ENCODE measurements around the gene SDR42E2. TPM values are rescaled to one million over a fixed set of nuclear protein-coding genes. Genes with fewer than 3 reads are reported as not detected.
A peak's percentile ranks its signal among the peaks of the same experiment; 100 is the strongest.

The SDR42E2 gene
- polyA plus RNA-seq, 1 donor from 2014 or later, result not detected

DNA sequence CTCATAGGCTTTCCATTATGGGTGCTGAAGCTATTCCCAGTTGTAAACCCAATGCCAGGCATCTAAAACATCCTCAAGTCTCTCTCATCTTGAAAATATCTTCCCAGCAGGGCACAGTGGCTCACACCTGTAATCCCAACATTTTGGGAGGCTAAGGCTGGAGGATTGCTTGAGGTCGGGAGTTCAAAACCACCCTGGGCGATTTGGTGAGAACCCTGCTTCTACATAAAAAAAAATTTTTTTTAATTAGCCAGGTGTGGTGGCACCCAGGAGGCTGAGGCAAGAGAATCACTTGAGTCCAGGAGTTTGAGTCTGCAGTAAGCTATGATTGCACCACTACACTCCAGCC, 30.7 kb downstream of the SDR42E2 start:
- no peaks in the 10 kb centered on the region for H3K27me3 ChIP-seq (ENCODE audit: insufficient read depth, low read depth, low read length)
- H3K36me3 ChIP-seq (ENCODE audit: insufficient read depth, low read length), result no peaks in the 10 kb centered on the region
- no peak overlapping the region for H3K27ac ChIP-seq (ENCODE audit: low read length)

GRCh38 chr16:22194707-22195444, 32.6 kb downstream of the SDR42E2 start:
- H3K27me3 ChIP-seq (ENCODE audit: insufficient read depth, low read depth, low read length), result no peaks in the 10 kb centered on the region
- H4K20me1 ChIP-seq (ENCODE audit: insufficient read depth), result no peaks in the 10 kb centered on the region
- no peak overlapping the region for H2AFZ ChIP-seq (ENCODE audit: low read depth, low read length)
- H3K4me2 ChIP-seq (ENCODE audit: low read length), result no peak overlapping the region
- H3K9me2 ChIP-seq (ENCODE audit: insufficient read depth, low read length), result no peaks in the 10 kb centered on the region
- no peaks in the 10 kb centered on the region for H3K9me3 ChIP-seq (ENCODE audit: low read length)
- no peak for TF ChIP-seq SMC3 (conservative IDR thresholded peaks at IDR 0.05; ENCODE audit: poor library complexity)
- H3K9ac ChIP-seq (ENCODE audit: low read length), result peak overlapping the region; percentile 59
- H3K79me2 ChIP-seq (replicated peaks; ENCODE audit: insufficient read depth, low read length), result no peaks in the 10 kb centered on the region
- H3K36me3 ChIP-seq (ENCODE audit: insufficient read depth, low read length), result no peaks in the 10 kb centered on the region
- H3F3A ChIP-seq (ENCODE audit: insufficient read depth, low read length, poor library complexity, severe bottlenecking), result no peaks in the 10 kb centered on the region
- no peak overlapping the region for H3K27ac ChIP-seq (ENCODE audit: low read length)
- H3K4me3 ChIP-seq (ENCODE audit: low read length), result peak overlapping the region; percentile 78

More for the DNA sequence above, 30.7 kb downstream of the SDR42E2 start:
- no peaks in the 10 kb centered on the region for H4K20me1 ChIP-seq (ENCODE audit: insufficient read depth)
- H3K9me2 ChIP-seq (ENCODE audit: insufficient read depth, low read length), result no peaks in the 10 kb centered on the region
- no peak overlapping the region for H3K4me3 ChIP-seq (ENCODE audit: low read length)
- no peaks in the 10 kb centered on the region for H3K9me3 ChIP-seq (ENCODE audit: low read length)
- no peaks in the 10 kb centered on the region for H3K79me2 ChIP-seq (replicated peaks; ENCODE audit: insufficient read depth, low read length)
- H3K9ac ChIP-seq (ENCODE audit: low read length), result no peak overlapping the region
- H3K4me2 ChIP-seq (ENCODE audit: low read length), result no peak overlapping the region
- no peak overlapping the region for H2AFZ ChIP-seq (ENCODE audit: low read depth, low read length)
- no peak for TF ChIP-seq TAF1 (IDR thresholded peaks at IDR 0.05; ENCODE audit: low read depth)
- no peak for TF ChIP-seq RAD21 (conservative IDR thresholded peaks at IDR 0.05)
- no peak for TF ChIP-seq MXI1 (conservative IDR thresholded peaks at IDR 0.05; ENCODE audit: poor library complexity, severe bottlenecking)
- TF ChIP-seq POLR2AphosphoS5 (IDR thresholded peaks at IDR 0.05), result no peak
- TF ChIP-seq CTCF (IDR thresholded peaks at IDR 0.05; ENCODE audit: poor library complexity, severe bottlenecking), result no peak
- TF ChIP-seq EP300 (conservative IDR thresholded peaks at IDR 0.05; ENCODE audit: poor library complexity, severe bottlenecking), result no peak
- no peak for TF ChIP-seq SMC3 (conservative IDR thresholded peaks at IDR 0.05; ENCODE audit: poor library complexity)
- no peak for TF ChIP-seq EZH2 (IDR thresholded peaks at IDR 0.05; ENCODE audit: borderline replicate concordance, insufficient read depth, low read length, poor library complexity, severe bottlenecking)
- TF ChIP-seq, protein P1, sequence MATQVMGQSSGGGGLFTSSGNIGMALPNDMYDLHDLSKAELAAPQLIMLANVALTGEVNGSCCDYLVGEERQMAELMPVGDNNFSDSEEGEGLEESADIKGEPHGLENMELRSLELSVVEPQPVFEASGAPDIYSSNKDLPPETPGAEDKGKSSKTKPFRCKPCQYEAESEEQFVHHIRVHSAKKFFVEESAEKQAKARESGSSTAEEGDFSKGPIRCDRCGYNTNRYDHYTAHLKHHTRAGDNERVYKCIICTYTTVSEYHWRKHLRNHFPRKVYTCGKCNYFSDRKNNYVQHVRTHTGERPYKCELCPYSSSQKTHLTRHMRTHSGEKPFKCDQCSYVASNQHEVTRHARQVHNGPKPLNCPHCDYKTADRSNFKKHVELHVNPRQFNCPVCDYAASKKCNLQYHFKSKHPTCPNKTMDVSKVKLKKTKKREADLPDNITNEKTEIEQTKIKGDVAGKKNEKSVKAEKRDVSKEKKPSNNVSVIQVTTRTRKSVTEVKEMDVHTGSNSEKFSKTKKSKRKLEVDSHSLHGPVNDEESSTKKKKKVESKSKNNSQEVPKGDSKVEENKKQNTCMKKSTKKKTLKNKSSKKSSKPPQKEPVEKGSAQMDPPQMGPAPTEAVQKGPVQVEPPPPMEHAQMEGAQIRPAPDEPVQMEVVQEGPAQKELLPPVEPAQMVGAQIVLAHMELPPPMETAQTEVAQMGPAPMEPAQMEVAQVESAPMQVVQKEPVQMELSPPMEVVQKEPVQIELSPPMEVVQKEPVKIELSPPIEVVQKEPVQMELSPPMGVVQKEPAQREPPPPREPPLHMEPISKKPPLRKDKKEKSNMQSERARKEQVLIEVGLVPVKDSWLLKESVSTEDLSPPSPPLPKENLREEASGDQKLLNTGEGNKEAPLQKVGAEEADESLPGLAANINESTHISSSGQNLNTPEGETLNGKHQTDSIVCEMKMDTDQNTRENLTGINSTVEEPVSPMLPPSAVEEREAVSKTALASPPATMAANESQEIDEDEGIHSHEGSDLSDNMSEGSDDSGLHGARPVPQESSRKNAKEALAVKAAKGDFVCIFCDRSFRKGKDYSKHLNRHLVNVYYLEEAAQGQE (IDR thresholded peaks at IDR 0.05; ENCODE audit: borderline replicate concordance), result no peak
- H3F3A ChIP-seq (ENCODE audit: insufficient read depth, low read length, poor library complexity, severe bottlenecking), result no peaks in the 10 kb centered on the region

Measured in neural cell (in vitro differentiated cells).